Nephron (organoid): ENCODE results near the gene NID2.

Experiments
- H3K27ac Mint-ChIP-seq, 3 experiments: 2 replicates each; pipeline ENCODE4 v1.8.0; 2020; ENCODE audit warnings: mixed read lengths in 3 of 3, mild to moderate bottlenecking in 2 of 3, moderate library complexity in 1 of 3
- H3K27me3 Mint-ChIP-seq: 2 replicates; pipeline ENCODE4 v1.8.0; 2021; ENCODE audit warnings: low read depth, mild to moderate bottlenecking, moderate library complexity, mixed read lengths
- H3K36me3 Mint-ChIP-seq: 2 replicates; pipeline ENCODE4 v1.8.0; 2020; ENCODE audit warnings: low read depth, mixed read lengths
- H3K4me1 Mint-ChIP-seq: 2 replicates; pipeline ENCODE4 v1.8.0; 2020; ENCODE audit warnings: mixed read lengths
- H3K4me3 Mint-ChIP-seq, 3 experiments: 2 replicates each; pipeline ENCODE4 v1.8.0; 2020; ENCODE audit warnings: mild to moderate bottlenecking in 3 of 3, mixed read lengths in 3 of 3, moderate library complexity in 2 of 3
- H3K9me3 Mint-ChIP-seq: 2 replicates; pipeline ENCODE4 v1.8.0; 2020; ENCODE audit warnings: mixed read lengths
- CTCF ChIP-seq, 3 experiments: fragments of 200-600 bp; sonication (generic); IDR thresholded peaks; one replicate each; pipeline ENCODE4 v1.5.0; 2021; ENCODE audit warnings: antibody characterized with exemption in 3 of 3; ENCODE audit not compliant: unreplicated experiment in 3 of 3

The NID2 gene

GRCh38 chr14:52014601-52015267 is 54.1 kb downstream of the NID2 start:
- no peak for TF ChIP-seq CTCF (IDR thresholded peaks at IDR 0.05; ENCODE audit: unreplicated experiment in 3 of 3)
- no peak overlapping the region for H3K4me3 Mint-ChIP-seq

GRCh38 chr14:52013984-52014600 is 54.8 kb downstream of the NID2 start:
- Mint-ChIP-seq H3K27ac (no peak overlapping the region), H3K36me3 (peaks cover 72% of the 10 kb centered on the region), H3K4me1 (no peaks in the 10 kb centered on the region), H3K4me3 (no peak overlapping the region), H3K9me3 (no peaks in the 10 kb centered on the region), H3K27me3 (peaks cover 3% of the 10 kb centered on the region)
- no peak for TF ChIP-seq CTCF (IDR thresholded peaks at IDR 0.05; ENCODE audit: unreplicated experiment in 3 of 3)

More at GRCh38 chr14:52014601-52015267, 54.1 kb downstream of the NID2 start:
- Mint-ChIP-seq H3K4me1 (no peaks in the 10 kb centered on the region), H3K27me3 (peaks cover 3% of the 10 kb centered on the region), H3K27ac (no peak overlapping the region), H3K9me3 (no peaks in the 10 kb centered on the region), H3K36me3 (peaks cover 69% of the 10 kb centered on the region)

- H3K4me1 Mint-ChIP-seq: no peaks in the 10 kb centered on the region
Measured at GRCh38 chr14:52012635-52013034, 56.2 kb downstream of the NID2 start.

GRCh38 chr14:52011523-52011922 is 57.3 kb downstream of the NID2 start:
- H3K36me3 Mint-ChIP-seq: peaks cover 72% of the 10 kb centered on the region
- H3K27me3 Mint-ChIP-seq: no peaks in the 10 kb centered on the region
- H3K4me1 Mint-ChIP-seq: no peaks in the 10 kb centered on the region
- H3K9me3 Mint-ChIP-seq: no peaks in the 10 kb centered on the region
- peak overlapping the region in 1 of 3 experiments; percentile 41 for H3K27ac Mint-ChIP-seq
- no peak overlapping the region for H3K4me3 Mint-ChIP-seq
- TF ChIP-seq CTCF (IDR thresholded peaks at IDR 0.05; ENCODE audit: unreplicated experiment in 3 of 3): no peak

More at GRCh38 chr14:52012635-52013034, 56.2 kb downstream of the NID2 start:
- Mint-ChIP-seq H3K27me3 (peaks cover 3% of the 10 kb centered on the region), H3K36me3 (peaks cover 74% of the 10 kb centered on the region), H3K9me3 (no peaks in the 10 kb centered on the region), H3K4me3 (no peak overlapping the region), H3K27ac (no peak overlapping the region)
- TF ChIP-seq CTCF (IDR thresholded peaks at IDR 0.05; ENCODE audit: unreplicated experiment in 3 of 3): no peak

- Mint-ChIP-seq H3K36me3 (peaks cover 76% of the 10 kb centered on the region), H3K9me3 (no peaks in the 10 kb centered on the region), H3K4me3 (no peak overlapping the region), H3K27ac (no peak overlapping the region), H3K4me1 (no peaks in the 10 kb centered on the region), H3K27me3 (no peaks in the 10 kb centered on the region)
- TF ChIP-seq CTCF (IDR thresholded peaks at IDR 0.05; ENCODE audit: unreplicated experiment in 3 of 3): no peak
Measured at GRCh38 chr14:52010173-52010693, 58.6 kb downstream of the NID2 start.
